Keratinocyte (primary cell): ENCODE measurements around the gene CTSA. TPM values are rescaled to one million over a fixed set of nuclear protein-coding genes. Genes with fewer than 3 reads are reported as not detected.

Experiments
- DNase-seq: peaks from one replicate; pipeline ENCODE4 v3.0.0-alpha.2; 2011; ENCODE audit warnings: low read depth, missing footprints, low spot score
- FAIRE-seq: peaks from 2 replicates; lab custom pipeline; 2011; peaks lifted over from hg19 to GRCh38; lab: Jason Lieb, UNC
- H2AFZ ChIP-seq: 2 replicates; pipeline ENCODE4 v1.6.0; 2012; ENCODE audit warnings: low read length, control low read depth, inconsistent platforms; ENCODE audit not compliant: control insufficient read depth
- H3K27ac ChIP-seq: 2 replicates; pipeline ENCODE4 v1.5.1; 2011; ENCODE audit warnings: low read length; ENCODE audit not compliant: control insufficient read depth, insufficient read depth
- H3K27me3 ChIP-seq: 3 replicates; pipeline ENCODE4 v1.6.0; 2011; ENCODE audit warnings: low read length; ENCODE audit not compliant: control insufficient read depth, insufficient read depth; ENCODE audit errors: extremely low read depth
- H3K36me3 ChIP-seq, 2 experiments: 2 replicates in 1 of 2; 3 replicates in 1 of 2; pipeline ENCODE4 v1.5.1; 2011; ENCODE audit warnings: low read length in 2 of 2, mild to moderate bottlenecking in 1 of 2; ENCODE audit not compliant: control insufficient read depth in 2 of 2, insufficient read depth in 2 of 2; ENCODE audit errors: extremely low read depth in 1 of 2
- H3K4me1 ChIP-seq: 3 replicates; pipeline ENCODE4 v1.5.1; 2011; ENCODE audit warnings: low read length; ENCODE audit not compliant: control insufficient read depth, insufficient read depth; ENCODE audit errors: extremely low read depth
- H3K4me2 ChIP-seq: 3 replicates; pipeline ENCODE4 v1.6.0; 2011; ENCODE audit warnings: low read depth, low read length; ENCODE audit not compliant: control insufficient read depth, insufficient read depth; ENCODE audit errors: extremely low read depth
- H3K4me3 ChIP-seq, 3 experiments: fragments of 200-600 bp in 1 of 3; sonication (generic) in 1 of 3; 2 replicates in 2 of 3; 3 replicates in 1 of 3; pipeline ENCODE4 v1.5.1; 2011 to 2016; ENCODE audit warnings: low read length in 3 of 3, mild to moderate bottlenecking in 3 of 3, control low read depth in 2 of 3, inconsistent platforms in 1 of 3, low read depth in 1 of 3, mixed read lengths in 1 of 3, mixed run types in 1 of 3, moderate library complexity in 1 of 3; ENCODE audit not compliant: control insufficient read depth in 2 of 3, insufficient read depth in 2 of 3; ENCODE audit errors: extremely low read depth in 1 of 3
- H3K79me2 ChIP-seq: 2 replicates; pipeline ENCODE4 v1.6.0; 2012; ENCODE audit warnings: low read length; ENCODE audit not compliant: control insufficient read depth, insufficient read depth
- H3K9ac ChIP-seq: 3 replicates; pipeline ENCODE4 v1.6.0; 2011; ENCODE audit warnings: low read length; ENCODE audit not compliant: control insufficient read depth, insufficient read depth; ENCODE audit errors: extremely low read depth
- H3K9me1 ChIP-seq: 3 replicates; pipeline ENCODE4 v1.6.0; 2011; ENCODE audit warnings: low read length; ENCODE audit not compliant: control insufficient read depth, insufficient read depth; ENCODE audit errors: extremely low read depth
- H3K9me3 ChIP-seq: 2 replicates; pipeline ENCODE4 v1.5.1; 2012; ENCODE audit warnings: low read depth, low read length; ENCODE audit not compliant: control insufficient read depth
- H4K20me1 ChIP-seq: 3 replicates; pipeline ENCODE4 v1.6.0; 2011; ENCODE audit warnings: low read length; ENCODE audit not compliant: control insufficient read depth, insufficient read depth; ENCODE audit errors: extremely low read depth
- EZH2 ChIP-seq: IDR thresholded peaks from one replicate; pipeline ENCODE4 v1.6.1; 2012; ENCODE audit warnings: inconsistent platforms, mild to moderate bottlenecking, low read length, moderate library complexity
- dilution Hi-C: fragments of 300-500 bp; cut with MboI; formaldehyde crosslinking; loops from one replicate; pipeline ENCODE4 v1.7.0; 2020; ENCODE audit warnings: low sequenced_read_pairs; ENCODE audit not compliant: extremely low pct_ligation_motif_present
- polyA plus RNA-seq, 5 experiments: library from polyadenylated mRNA; depleted of rRNA in 3 of 5; stranded (reverse) in 3 of 5; stranded (forward) in 1 of 5; unstranded in 1 of 5; fragments of >200 nt; gene quantifications; 1 replicate in 1 of 5; 2 replicates in 3 of 5; 3 replicates in 1 of 5; pipeline versions ENCODE4 v1.2.1 to v1.2.3, GENCODE V29; 2011 to 2012; ENCODE audit warnings: missing spikeins in 2 of 5, low read depth in 1 of 5, low replicate concordance in 1 of 5
- TF ChIP-seq, protein P1 (sequence below), 3 experiments: IDR thresholded peaks in 1 of 3; conservative IDR thresholded peaks in 1 of 3; optimal IDR thresholded peaks in 1 of 3; 2 replicates in 2 of 3; 3 replicates in 1 of 3; pipeline versions ENCODE3 to v1.5.1; 2011; ENCODE audit warnings: low read length in 3 of 3, mild to moderate bottlenecking in 3 of 3, moderate library complexity in 2 of 3, control low read depth in 1 of 3, inconsistent platforms in 1 of 3; ENCODE audit not compliant: insufficient read depth in 2 of 3; ENCODE audit errors: extremely low read depth in 1 of 3

Gene CTSA
- polyA plus RNA-seq, 1 donor (not counting 4 experiments of a cell fraction or from before 2014, with no cell fraction given): 38.6 TPM

DNA sequence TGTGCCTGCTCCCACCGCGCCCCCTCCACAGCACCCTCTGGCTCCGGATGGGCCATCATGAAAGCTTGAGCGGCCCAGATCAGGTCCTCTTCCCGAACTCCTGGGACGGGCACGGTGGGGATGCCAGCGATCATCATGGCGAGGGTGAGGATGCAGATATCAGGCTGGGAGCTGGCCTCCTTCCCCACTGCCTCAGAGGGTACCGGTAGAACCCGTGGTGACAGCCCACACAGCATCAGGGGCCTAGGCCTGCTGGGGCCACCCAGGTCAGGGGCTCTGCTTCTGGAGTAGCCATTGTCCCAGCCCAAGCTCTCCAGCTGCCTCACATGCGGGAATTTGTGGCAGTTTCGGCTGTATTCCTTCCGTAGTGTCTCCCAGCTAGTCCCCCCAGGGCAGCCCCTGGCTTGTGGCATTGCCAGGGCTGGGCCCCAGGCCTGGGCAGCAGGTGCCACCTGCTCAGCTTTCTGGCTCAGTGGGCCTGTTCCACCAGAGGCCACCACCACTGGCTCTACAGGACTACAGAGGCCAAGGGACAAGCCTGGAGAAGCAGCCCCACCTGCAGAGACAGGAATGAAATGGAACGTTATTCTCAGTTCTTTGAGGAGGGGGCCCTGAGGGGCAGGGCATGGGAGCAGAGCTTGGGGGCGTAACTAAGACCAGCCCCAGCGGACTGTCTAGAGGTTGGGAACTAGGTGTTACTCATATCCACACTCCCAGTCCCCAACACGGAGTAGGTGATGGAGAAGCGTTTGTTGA, 4.4 kb upstream of the CTSA start:
- dilution Hi-C loops: no loop called here
- Histone ChIP-seq H3K4me3 (no peak overlapping the region), H4K20me1 (no peaks in the 10 kb centered on the region), H3K79me2 (peaks cover 10% of the 10 kb centered on the region), H3K4me1 (peaks cover 20% of the 10 kb centered on the region), H3K9me3 (no peaks in the 10 kb centered on the region), H3K9me1 (no peaks in the 10 kb centered on the region), H3K27ac (no peak overlapping the region), H3K27me3 (no peaks in the 10 kb centered on the region), H3K36me3 (peaks cover 11 to 13% of the 10 kb centered on the region in 2 experiments), H3K9ac (no peak overlapping the region), H3K4me2 (no peak overlapping the region), H2AFZ (no peak overlapping the region)
- TF ChIP-seq, protein P1, sequence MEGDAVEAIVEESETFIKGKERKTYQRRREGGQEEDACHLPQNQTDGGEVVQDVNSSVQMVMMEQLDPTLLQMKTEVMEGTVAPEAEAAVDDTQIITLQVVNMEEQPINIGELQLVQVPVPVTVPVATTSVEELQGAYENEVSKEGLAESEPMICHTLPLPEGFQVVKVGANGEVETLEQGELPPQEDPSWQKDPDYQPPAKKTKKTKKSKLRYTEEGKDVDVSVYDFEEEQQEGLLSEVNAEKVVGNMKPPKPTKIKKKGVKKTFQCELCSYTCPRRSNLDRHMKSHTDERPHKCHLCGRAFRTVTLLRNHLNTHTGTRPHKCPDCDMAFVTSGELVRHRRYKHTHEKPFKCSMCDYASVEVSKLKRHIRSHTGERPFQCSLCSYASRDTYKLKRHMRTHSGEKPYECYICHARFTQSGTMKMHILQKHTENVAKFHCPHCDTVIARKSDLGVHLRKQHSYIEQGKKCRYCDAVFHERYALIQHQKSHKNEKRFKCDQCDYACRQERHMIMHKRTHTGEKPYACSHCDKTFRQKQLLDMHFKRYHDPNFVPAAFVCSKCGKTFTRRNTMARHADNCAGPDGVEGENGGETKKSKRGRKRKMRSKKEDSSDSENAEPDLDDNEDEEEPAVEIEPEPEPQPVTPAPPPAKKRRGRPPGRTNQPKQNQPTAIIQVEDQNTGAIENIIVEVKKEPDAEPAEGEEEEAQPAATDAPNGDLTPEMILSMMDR (optimal IDR thresholded peaks at IDR 0.05 in 1 of 3, IDR thresholded peaks at IDR 0.05 in 1 of 3, conservative IDR thresholded peaks at IDR 0.05 in 1 of 3; ENCODE audit: extremely low read depth in 1 of 3, insufficient read depth in 2 of 3, low read length in 3 of 3): no peak
- TF ChIP-seq EZH2: no peak
- FAIRE-seq (no peak), DNase-seq (no peak)

DNA sequence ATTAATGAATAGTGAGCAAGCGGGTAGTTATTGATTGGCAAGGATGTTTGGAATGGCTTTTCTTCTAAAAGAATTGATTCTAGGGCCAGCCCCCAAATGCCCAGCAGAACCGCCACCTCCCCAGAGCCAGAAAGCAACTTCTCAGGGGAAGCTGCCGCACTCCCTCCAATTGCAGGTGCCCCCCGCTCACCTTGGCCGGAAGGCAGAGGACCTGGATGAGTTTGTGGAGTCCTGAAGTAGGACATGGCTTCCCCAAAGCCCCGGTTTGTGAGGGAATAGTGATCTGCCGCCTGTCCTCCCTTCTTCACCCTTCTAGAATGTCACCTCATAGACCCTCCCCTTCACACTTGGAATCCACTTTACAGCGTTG, 3.8 kb upstream of the CTSA start, which contains the start of gene SPATA25:
TSS of gene SPATA25 (minus strand) at position 277 of the 370 bp plus-strand sequence. CDS start at position 245, 32 bp downstream.
- H3K9ac ChIP-seq: no peak within 1 kb of the TSS
- H3K27ac ChIP-seq: no peak within 1 kb of the TSS
- FAIRE-seq: no peak
- H3K27me3 ChIP-seq: no peaks in the 10 kb centered on the region
- H3K4me1 ChIP-seq: peaks cover 23% of the 10 kb centered on the region
- no peak for DNase-seq
- no peak within 1 kb of the TSS for H3K4me2 ChIP-seq
- no peak within 1 kb of the TSS for H3K4me3 ChIP-seq
- no peaks in the 10 kb centered on the region for H3K9me3 ChIP-seq
- H3K79me2 ChIP-seq: peaks cover 10% of the 10 kb centered on the region
- no peak within 1 kb of the TSS for H2AFZ ChIP-seq
- TF ChIP-seq, protein P1 (optimal IDR thresholded peaks at IDR 0.05 in 1 of 3, IDR thresholded peaks at IDR 0.05 in 1 of 3, conservative IDR thresholded peaks at IDR 0.05 in 1 of 3; ENCODE audit: extremely low read depth in 1 of 3, insufficient read depth in 2 of 3, low read length in 3 of 3): no peak
- no peak for TF ChIP-seq EZH2
- H4K20me1 ChIP-seq: no peaks in the 10 kb centered on the region
- peaks cover 11 to 13% of the 10 kb centered on the region in 2 experiments for H3K36me3 ChIP-seq
- no peaks in the 10 kb centered on the region for H3K9me1 ChIP-seq
- dilution Hi-C loops: no loop called here
